ENCODE results near the gene SUGCT.

SUGCT gene

GRCh38 chr7:40299097-40299496, 164.3 kb downstream of the SUGCT start:
- no peaks in the 10 kb centered on the region for H3K36me3 ChIP-seq (ENCODE audit: control insufficient read depth, insufficient read depth, low read length)
- H3K27ac ChIP-seq (ENCODE audit: low read depth, low read length) = peak overlapping the region; percentile 62; the same call in 1 of the 2 replicates
- H3K4me1 ChIP-seq (ENCODE audit: control insufficient read depth, insufficient read depth, low read length) = peaks cover 11% of the 10 kb centered on the region
- H3K27me3 ChIP-seq (ENCODE audit: control insufficient read depth, insufficient read depth, low read length) = no peaks in the 10 kb centered on the region
- H3K9me3 ChIP-seq (ENCODE audit: control insufficient read depth, insufficient read depth, low read depth, low read length) = no peaks in the 10 kb centered on the region
- H3K9ac ChIP-seq (ENCODE audit: low read length) = no peak overlapping the region
- H3K4me3 ChIP-seq (ENCODE audit: low read depth, low read length) = no peak overlapping the region

GRCh38 chr7:40300146-40300670, 165.4 kb downstream of the SUGCT start:
- Histone ChIP-seq H3K27me3 (ENCODE audit: control insufficient read depth, insufficient read depth, low read length) (no peaks in the 10 kb centered on the region), H3K4me3 (ENCODE audit: low read depth, low read length) (no peak overlapping the region), H3K27ac (ENCODE audit: low read depth, low read length) (no peak overlapping the region), H3K36me3 (ENCODE audit: control insufficient read depth, insufficient read depth, low read length) (no peaks in the 10 kb centered on the region), H3K4me1 (ENCODE audit: control insufficient read depth, insufficient read depth, low read length) (peaks cover 11% of the 10 kb centered on the region), H3K9ac (ENCODE audit: low read length) (no peak overlapping the region), H3K9me3 (ENCODE audit: control insufficient read depth, insufficient read depth, low read depth, low read length) (no peaks in the 10 kb centered on the region)

- Histone ChIP-seq H3K27ac (ENCODE audit: low read depth, low read length) (no peak overlapping the region), H3K9me3 (ENCODE audit: control insufficient read depth, insufficient read depth, low read depth, low read length) (no peaks in the 10 kb centered on the region), H3K27me3 (ENCODE audit: control insufficient read depth, insufficient read depth, low read length) (no peaks in the 10 kb centered on the region), H3K4me3 (ENCODE audit: low read depth, low read length) (no peak overlapping the region), H3K4me1 (ENCODE audit: control insufficient read depth, insufficient read depth, low read length) (peaks cover 11% of the 10 kb centered on the region), H3K9ac (ENCODE audit: low read length) (no peak overlapping the region), H3K36me3 (ENCODE audit: control insufficient read depth, insufficient read depth, low read length) (no peaks in the 10 kb centered on the region)
These were observed 166.8 kb downstream of the SUGCT start for GRCh38 chr7:40301486-40302068.

- Histone ChIP-seq H3K36me3 (ENCODE audit: control insufficient read depth, insufficient read depth, low read length) (no peaks in the 10 kb centered on the region), H3K4me3 (ENCODE audit: low read depth, low read length) (no peak overlapping the region), H3K9me3 (ENCODE audit: control insufficient read depth, insufficient read depth, low read depth, low read length) (no peaks in the 10 kb centered on the region), H3K4me1 (ENCODE audit: control insufficient read depth, insufficient read depth, low read length) (peaks cover 6% of the 10 kb centered on the region), H3K27me3 (ENCODE audit: control insufficient read depth, insufficient read depth, low read length) (no peaks in the 10 kb centered on the region), H3K27ac (ENCODE audit: low read depth, low read length) (no peak overlapping the region), H3K9ac (ENCODE audit: low read length) (no peak overlapping the region)
These were observed 169.2 kb downstream of the SUGCT start for GRCh38 chr7:40303996-40304395.

- Histone ChIP-seq H3K27me3 (ENCODE audit: control insufficient read depth, insufficient read depth, low read length) (no peaks in the 10 kb centered on the region), H3K4me3 (ENCODE audit: low read depth, low read length) (no peak overlapping the region), H3K4me1 (ENCODE audit: control insufficient read depth, insufficient read depth, low read length) (no peaks in the 10 kb centered on the region), H3K27ac (ENCODE audit: low read depth, low read length) (no peak overlapping the region), H3K9me3 (ENCODE audit: control insufficient read depth, insufficient read depth, low read depth, low read length) (no peaks in the 10 kb centered on the region), H3K36me3 (ENCODE audit: control insufficient read depth, insufficient read depth, low read length) (no peaks in the 10 kb centered on the region), H3K9ac (ENCODE audit: low read length) (no peak overlapping the region)
These were observed 170.4 kb downstream of the SUGCT start for GRCh38 chr7:40305229-40305628.

- H3K4me1 ChIP-seq (ENCODE audit: control insufficient read depth, insufficient read depth, low read length) = no peaks in the 10 kb centered on the region
- no peak overlapping the region for H3K9ac ChIP-seq (ENCODE audit: low read length)
- no peak overlapping the region for H3K27ac ChIP-seq (ENCODE audit: low read depth, low read length)
- no peaks in the 10 kb centered on the region for H3K27me3 ChIP-seq (ENCODE audit: control insufficient read depth, insufficient read depth, low read length)
- no peak overlapping the region for H3K4me3 ChIP-seq (ENCODE audit: low read depth, low read length)
- no peaks in the 10 kb centered on the region for H3K36me3 ChIP-seq (ENCODE audit: control insufficient read depth, insufficient read depth, low read length)
- H3K9me3 ChIP-seq (ENCODE audit: control insufficient read depth, insufficient read depth, low read depth, low read length) = no peaks in the 10 kb centered on the region
These were observed 171.2 kb downstream of the SUGCT start for GRCh38 chr7:40306025-40306424.

- Histone ChIP-seq H3K9ac (ENCODE audit: low read length) (no peak overlapping the region), H3K36me3 (ENCODE audit: control insufficient read depth, insufficient read depth, low read length) (no peaks in the 10 kb centered on the region), H3K27ac (ENCODE audit: low read depth, low read length) (no peak overlapping the region), H3K9me3 (ENCODE audit: control insufficient read depth, insufficient read depth, low read depth, low read length) (no peaks in the 10 kb centered on the region), H3K4me3 (ENCODE audit: low read depth, low read length) (no peak overlapping the region), H3K27me3 (ENCODE audit: control insufficient read depth, insufficient read depth, low read length) (no peaks in the 10 kb centered on the region), H3K4me1 (ENCODE audit: control insufficient read depth, insufficient read depth, low read length) (no peaks in the 10 kb centered on the region)
These were observed 171.8 kb downstream of the SUGCT start for GRCh38 chr7:40306596-40306995.

- H3K27me3 ChIP-seq (ENCODE audit: control insufficient read depth, insufficient read depth, low read length) = no peaks in the 10 kb centered on the region
- H3K4me3 ChIP-seq (ENCODE audit: low read depth, low read length) = no peak overlapping the region
- H3K9ac ChIP-seq (ENCODE audit: low read length) = no peak overlapping the region
- no peaks in the 10 kb centered on the region for H3K36me3 ChIP-seq (ENCODE audit: control insufficient read depth, insufficient read depth, low read length)
- H3K4me1 ChIP-seq (ENCODE audit: control insufficient read depth, insufficient read depth, low read length) = no peaks in the 10 kb centered on the region
- no peak overlapping the region for H3K27ac ChIP-seq (ENCODE audit: low read depth, low read length)
- H3K9me3 ChIP-seq (ENCODE audit: control insufficient read depth, insufficient read depth, low read depth, low read length) = no peaks in the 10 kb centered on the region
These were observed 175.5 kb downstream of the SUGCT start for GRCh38 chr7:40310258-40310657.

GRCh38 chr7:40311307-40311706, 176.5 kb downstream of the SUGCT start:
- Histone ChIP-seq H3K9ac (ENCODE audit: low read length) (no peak overlapping the region), H3K36me3 (ENCODE audit: control insufficient read depth, insufficient read depth, low read length) (no peaks in the 10 kb centered on the region), H3K27me3 (ENCODE audit: control insufficient read depth, insufficient read depth, low read length) (no peaks in the 10 kb centered on the region), H3K4me1 (ENCODE audit: control insufficient read depth, insufficient read depth, low read length) (no peaks in the 10 kb centered on the region), H3K9me3 (ENCODE audit: control insufficient read depth, insufficient read depth, low read depth, low read length) (no peaks in the 10 kb centered on the region), H3K4me3 (ENCODE audit: low read depth, low read length) (no peak overlapping the region), H3K27ac (ENCODE audit: low read depth, low read length) (no peak overlapping the region)

GRCh38 chr7:40315277-40315676, 180.5 kb downstream of the SUGCT start:
- H3K27ac ChIP-seq (ENCODE audit: low read depth, low read length) = no peak overlapping the region
- no peaks in the 10 kb centered on the region for H3K9me3 ChIP-seq (ENCODE audit: control insufficient read depth, insufficient read depth, low read depth, low read length)
- H3K27me3 ChIP-seq (ENCODE audit: control insufficient read depth, insufficient read depth, low read length) = no peaks in the 10 kb centered on the region
- H3K4me1 ChIP-seq (ENCODE audit: control insufficient read depth, insufficient read depth, low read length) = no peaks in the 10 kb centered on the region; the same call in 1 of the 2 replicates
- H3K36me3 ChIP-seq (ENCODE audit: control insufficient read depth, insufficient read depth, low read length) = no peaks in the 10 kb centered on the region
- H3K4me3 ChIP-seq (ENCODE audit: low read depth, low read length) = no peak overlapping the region
- no peak overlapping the region for H3K9ac ChIP-seq (ENCODE audit: low read length)

GRCh38 chr7:40316176-40316575, 181.4 kb downstream of the SUGCT start:
- no peaks in the 10 kb centered on the region for H3K36me3 ChIP-seq (ENCODE audit: control insufficient read depth, insufficient read depth, low read length)
- H3K9ac ChIP-seq (ENCODE audit: low read length) = no peak overlapping the region
- H3K27me3 ChIP-seq (ENCODE audit: control insufficient read depth, insufficient read depth, low read length) = no peaks in the 10 kb centered on the region
- no peak overlapping the region for H3K4me3 ChIP-seq (ENCODE audit: low read depth, low read length)
- H3K9me3 ChIP-seq (ENCODE audit: control insufficient read depth, insufficient read depth, low read depth, low read length) = no peaks in the 10 kb centered on the region
- H3K27ac ChIP-seq (ENCODE audit: low read depth, low read length) = no peak overlapping the region
- H3K4me1 ChIP-seq (ENCODE audit: control insufficient read depth, insufficient read depth, low read length) = no peaks in the 10 kb centered on the region; the same call in 1 of the 2 replicates

All from HUES6 (cell line).